IPS DF 4.7 (cell line): Measurements from ENCODE around the gene ADGRB2.

Source experiments
- DNase-seq: peaks from one replicate; pipeline ENCODE4 v3.0.0-alpha.2; 2013; ENCODE audit warnings: low spot score; ENCODE audit errors: extremely low read depth

ADGRB2 gene

DNA sequence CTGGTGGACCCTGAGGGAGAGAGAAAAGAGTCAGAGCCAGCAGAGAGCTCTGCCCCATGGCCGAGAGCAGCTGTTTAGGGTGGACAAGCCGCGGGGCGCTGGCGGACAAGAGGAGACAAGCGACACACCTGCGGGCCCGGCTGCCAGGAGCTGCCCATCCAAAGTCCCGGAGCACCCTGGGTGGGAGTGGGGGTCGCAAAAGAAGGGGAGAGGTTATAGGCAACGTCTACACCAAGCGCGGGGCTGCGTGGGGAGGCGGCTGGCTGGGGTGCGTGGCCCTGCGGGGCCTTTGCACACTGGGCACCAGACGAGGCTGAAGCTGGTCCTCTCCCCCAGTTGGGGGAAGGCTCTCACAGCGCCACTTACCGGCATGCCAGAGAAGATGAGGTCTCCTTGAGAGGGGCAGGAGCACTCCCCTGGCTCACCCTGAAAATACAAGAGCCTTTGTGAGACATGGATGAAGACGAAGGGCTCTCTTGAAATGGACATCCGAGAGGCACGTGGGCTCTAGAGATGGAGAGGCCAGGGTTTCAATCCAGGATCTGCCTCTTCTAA lies 84.4 kb downstream of the ADGRB2 start:
- no peak for DNase-seq

DNA sequence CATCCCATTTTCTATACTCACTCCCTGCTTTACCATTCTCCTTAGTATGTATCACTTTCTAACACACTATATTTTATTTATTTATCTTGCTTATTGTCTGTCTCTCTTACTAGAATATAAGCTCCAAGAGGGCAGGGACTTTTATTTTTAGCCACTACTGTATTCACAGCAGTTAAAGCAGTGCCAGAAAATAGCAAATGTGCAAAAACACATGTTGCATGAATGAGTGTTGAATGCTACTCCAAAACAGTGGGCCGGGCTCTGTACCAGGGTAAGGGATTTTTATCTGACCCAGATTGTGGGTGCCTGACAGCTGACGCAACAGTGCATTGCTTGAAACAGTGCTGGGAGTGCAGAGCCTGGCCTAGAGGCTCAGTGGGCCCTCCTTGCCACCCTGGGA lies 85.0 kb downstream of the ADGRB2 start:
- DNase-seq, result no peak

DNA sequence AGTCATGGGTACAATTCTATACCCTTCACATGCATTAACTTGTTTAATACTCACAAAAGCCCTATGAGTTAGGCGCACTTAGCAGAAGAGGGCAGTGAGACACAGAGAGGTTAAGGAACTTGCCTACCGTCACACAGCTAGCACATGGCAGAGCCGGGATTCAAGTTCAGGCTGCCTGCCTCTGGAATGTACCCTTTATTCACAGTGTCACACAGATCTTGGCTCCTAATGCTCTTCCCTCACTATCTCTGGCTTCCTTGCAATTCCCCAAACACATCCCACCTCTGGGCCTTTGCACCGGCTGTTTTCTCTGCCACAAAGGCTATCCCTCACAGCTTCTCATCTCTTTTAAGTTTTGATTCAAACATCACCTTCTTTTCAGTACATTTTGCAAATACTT lies 85.5 kb downstream of the ADGRB2 start:
- DNase-seq, result no peak

DNA sequence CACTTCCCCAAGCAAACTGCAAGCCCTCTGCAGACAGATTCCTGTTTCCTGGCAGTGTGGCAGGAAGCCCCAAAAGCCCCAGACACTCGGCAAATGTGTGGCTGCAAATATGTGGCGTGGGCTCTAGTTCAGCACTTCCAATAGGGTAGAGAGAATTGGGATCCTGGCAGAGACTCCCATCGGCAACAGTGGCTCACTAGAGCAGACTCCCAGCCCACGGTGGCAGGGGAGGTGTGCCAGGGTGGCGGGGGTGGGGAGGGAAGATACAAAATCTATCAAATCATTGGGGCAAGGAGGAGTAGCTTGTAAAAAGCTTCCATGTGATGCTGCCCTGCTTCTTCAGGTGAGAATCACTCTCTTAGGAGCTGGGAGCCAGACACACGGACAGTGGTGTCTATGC lies 86.2 kb downstream of the ADGRB2 start:
- no peak for DNase-seq

DNA sequence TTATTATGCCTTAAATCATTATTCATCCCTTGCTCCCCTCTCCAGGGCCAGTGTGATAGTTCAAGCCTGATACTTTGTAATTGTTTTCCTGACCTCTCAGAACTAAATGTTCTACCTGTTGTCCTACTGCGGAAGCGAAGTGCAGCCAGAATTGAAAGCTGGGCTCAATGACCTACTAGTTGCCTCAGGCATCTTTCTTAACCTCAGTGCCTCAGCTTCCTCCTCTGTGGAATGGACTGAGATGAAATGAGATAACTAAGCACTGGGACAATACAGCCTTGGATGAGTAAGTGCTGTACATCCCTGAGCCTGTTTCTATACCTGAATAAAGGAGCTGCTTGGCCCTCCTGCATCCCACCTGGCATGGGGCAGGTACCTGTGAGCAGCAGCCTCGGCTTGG lies 86.7 kb downstream of the ADGRB2 start:
- no peak for DNase-seq
